Brain pericyte (primary cell): ENCODE results near the gene COL23A1.
"Not testable (repeated sequence)": the region's sequence is repeated elsewhere in the genome, so short reads cannot be mapped to it uniquely, and the experiment has no call there.

Source experiments
- DNase-seq: peaks from one replicate; pipeline ENCODE4 v3.0.0-alpha.2; 2012; ENCODE audit warnings: low read depth, low spot score

Gene COL23A1

DNA sequence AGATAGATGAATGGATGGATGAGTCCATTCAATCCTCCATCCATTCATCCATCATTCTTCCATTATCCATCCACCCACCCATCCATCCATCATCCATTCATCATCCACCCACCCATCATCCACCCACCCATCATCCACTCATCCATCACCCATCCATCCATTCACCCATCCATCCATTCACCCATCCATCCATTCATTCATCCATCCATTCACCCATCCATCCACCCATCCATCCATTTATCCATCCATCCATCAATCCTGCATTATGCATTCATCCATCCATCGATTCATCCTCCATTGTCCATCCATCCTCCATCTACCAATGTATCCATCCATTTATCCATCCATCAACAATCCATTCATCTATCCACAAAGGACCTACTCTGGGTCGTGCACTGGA lies 344.8 kb downstream of the COL23A1 start:
- DNase-seq, result no peak

- no peak for DNase-seq
These were observed 345.6 kb downstream of the COL23A1 start for GRCh38 chr5:178244576-178244975.

- no peak for DNase-seq
These were observed 347.8 kb downstream of the COL23A1 start for GRCh38 chr5:178242416-178242815.

GRCh38 chr5:178241688-178242231 lies 348.4 kb downstream of the COL23A1 start:
- no peak for DNase-seq

DNA sequence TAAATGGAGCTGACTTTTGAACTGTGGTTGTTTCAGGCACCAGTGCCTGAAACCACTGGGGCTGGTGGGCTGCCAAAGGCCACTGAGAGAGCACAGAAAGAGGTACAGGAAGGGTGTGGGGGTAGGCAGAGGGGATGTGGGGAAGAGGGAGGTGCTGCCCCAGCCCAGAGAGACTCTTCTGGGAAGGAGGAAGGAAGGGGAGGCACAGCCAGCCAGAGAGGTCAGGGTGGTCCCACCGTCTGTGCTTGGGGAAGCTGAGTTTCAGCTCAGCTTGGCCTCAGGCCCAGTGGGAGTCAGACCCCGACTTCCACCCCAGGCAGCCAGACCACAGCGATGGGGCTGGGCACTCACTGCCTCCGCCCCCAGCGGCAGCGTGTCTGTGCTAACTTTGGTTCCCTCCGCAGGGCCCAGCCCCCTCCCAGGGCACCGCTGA lies 348.9 kb downstream of the COL23A1 start:
- no peak for DNase-seq

- no peak for DNase-seq
These were observed 349.4 kb downstream of the COL23A1 start for GRCh38 chr5:178240766-178241165.

GRCh38 chr5:178240341-178240741 lies 349.9 kb downstream of the COL23A1 start:
- DNase-seq, result no peak

DNA sequence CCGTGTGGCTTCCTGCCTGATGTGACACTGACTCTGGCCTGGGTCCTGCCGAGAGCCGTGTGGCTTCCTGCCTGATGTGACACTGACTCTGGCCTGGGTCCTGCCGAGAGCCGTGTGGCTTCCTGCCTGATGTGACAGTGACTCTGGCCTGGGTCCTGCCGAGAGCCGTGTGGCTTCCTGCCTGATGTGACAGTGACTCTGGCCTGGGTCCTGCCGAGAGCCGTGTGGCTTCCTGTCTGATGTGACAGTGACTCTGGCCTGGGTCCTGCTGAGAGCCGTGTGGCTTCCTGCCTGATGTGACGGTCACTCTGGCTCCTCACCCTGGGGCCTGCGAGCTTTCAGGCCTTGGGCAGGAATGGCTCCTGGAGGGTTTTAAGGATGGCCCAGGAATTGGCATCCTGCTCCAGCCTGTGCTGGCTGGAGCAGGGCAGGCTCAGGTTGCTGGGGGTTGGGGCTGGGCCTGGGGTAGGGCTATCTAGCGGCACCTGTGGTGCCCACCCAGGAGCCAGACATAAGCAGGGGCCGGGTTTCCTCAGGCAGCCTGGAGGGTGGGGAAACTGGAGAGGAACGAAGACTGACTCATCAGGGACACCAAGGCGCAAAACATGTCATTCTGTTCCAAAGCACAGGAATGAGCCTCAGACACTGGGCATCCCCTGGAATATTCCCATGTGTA lies 350.4 kb downstream of the COL23A1 start:
- not testable (repeated sequence) for DNase-seq

GRCh38 chr5:178238711-178239592 lies 351.2 kb downstream of the COL23A1 start:
- DNase-seq, result no peak

GRCh38 chr5:178238313-178238635 lies 351.9 kb downstream of the COL23A1 start:
- no peak for DNase-seq

DNA sequence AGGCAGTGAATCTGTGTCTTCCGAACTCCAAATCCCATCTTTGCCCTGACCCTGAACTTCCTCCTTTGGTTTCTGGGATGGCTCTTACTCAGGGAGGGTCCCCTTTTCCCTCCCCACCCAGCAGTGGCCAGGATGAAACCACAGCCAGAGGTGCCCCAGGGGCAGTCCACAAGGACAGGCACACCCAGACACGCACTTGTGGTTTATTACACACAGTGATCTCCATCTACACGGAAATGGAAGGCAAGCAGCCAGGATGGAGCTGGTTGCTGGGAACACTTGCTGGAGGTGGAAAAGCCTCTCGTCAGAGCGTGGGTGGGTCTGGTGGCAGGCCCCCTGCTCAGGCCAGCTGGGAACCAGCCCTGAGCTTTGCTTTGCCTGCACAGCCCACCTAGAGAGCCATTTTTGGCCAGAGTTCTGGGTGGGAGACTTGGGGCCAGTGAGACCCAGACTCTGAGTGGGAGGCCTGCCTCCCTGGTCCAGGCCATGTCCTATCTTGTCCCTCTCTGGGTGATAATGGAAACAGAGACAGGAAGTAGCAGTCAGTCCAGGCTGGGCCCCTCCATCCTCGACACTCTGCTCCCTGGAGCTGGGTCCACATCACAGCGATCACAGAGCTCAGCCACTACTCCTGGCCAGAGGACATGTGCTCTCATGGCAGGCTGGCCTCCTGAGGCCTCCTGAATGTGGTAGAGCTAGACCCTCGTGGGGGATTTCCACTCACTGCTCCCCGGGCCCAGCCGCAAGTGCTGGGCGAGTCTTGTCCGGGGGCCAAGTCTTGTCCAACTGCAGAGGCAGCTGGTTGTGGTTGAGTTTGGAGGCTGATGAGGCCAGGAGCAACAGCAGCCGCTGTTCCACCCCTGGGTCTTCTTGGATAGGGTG lies 352.5 kb downstream of the COL23A1 start:
- no peak for DNase-seq

- DNase-seq, result no peak
These were observed 353.5 kb downstream of the COL23A1 start for GRCh38 chr5:178236679-178237078.

DNA sequence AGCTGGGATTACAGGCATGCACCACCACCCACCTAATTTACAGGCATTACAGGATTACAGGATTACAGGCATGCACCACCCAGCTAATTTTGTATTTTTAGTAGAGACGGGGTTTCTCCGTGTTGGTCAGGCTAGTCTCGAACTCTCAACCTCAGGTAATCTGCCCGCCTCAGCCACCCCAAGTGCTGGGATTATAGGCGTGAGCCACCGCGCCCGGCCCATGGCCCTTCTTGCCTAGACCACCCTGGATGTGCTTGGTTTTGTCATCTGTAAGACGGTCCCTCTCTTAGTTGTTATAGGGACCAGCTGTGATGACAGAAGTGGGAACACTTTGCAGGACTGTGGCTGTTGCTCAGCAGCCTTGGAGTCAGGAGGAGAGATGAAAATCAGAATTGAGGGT lies 354.1 kb downstream of the COL23A1 start:
- DNase-seq, result no peak

- DNase-seq, result no peak
These were observed 354.6 kb downstream of the COL23A1 start for GRCh38 chr5:178235588-178235974.

- DNase-seq, result no peak
These were observed 355.2 kb downstream of the COL23A1 start for GRCh38 chr5:178234750-178235587.

GRCh38 chr5:178234121-178234749 lies 356.0 kb downstream of the COL23A1 start:
- no peak for DNase-seq

DNA sequence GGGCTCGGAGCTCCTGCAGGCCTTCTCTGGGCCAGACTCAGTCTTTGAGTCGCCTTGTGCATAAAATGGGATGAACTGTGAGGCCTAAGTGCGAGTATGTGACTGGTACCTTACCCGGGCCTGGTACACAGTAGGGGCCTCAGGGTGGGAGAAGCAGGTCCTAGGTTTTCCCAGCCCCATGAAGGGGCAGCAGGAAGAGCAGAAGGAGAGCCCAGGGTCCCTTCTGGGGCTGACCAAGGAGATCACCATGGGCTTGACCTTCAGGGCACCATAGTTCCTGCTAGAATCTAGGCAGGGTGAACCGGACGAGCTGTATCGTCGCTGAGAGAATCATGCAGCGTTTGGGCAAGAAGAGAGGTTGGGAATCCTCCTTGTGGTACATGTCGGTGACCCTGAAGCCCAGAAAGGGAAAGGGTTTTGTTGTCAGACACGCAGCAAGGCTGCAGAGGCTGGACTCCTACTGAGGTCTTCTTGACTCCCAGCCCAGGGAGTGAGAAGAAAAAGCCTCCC lies 357.2 kb downstream of the COL23A1 start:
- no peak for DNase-seq

DNA sequence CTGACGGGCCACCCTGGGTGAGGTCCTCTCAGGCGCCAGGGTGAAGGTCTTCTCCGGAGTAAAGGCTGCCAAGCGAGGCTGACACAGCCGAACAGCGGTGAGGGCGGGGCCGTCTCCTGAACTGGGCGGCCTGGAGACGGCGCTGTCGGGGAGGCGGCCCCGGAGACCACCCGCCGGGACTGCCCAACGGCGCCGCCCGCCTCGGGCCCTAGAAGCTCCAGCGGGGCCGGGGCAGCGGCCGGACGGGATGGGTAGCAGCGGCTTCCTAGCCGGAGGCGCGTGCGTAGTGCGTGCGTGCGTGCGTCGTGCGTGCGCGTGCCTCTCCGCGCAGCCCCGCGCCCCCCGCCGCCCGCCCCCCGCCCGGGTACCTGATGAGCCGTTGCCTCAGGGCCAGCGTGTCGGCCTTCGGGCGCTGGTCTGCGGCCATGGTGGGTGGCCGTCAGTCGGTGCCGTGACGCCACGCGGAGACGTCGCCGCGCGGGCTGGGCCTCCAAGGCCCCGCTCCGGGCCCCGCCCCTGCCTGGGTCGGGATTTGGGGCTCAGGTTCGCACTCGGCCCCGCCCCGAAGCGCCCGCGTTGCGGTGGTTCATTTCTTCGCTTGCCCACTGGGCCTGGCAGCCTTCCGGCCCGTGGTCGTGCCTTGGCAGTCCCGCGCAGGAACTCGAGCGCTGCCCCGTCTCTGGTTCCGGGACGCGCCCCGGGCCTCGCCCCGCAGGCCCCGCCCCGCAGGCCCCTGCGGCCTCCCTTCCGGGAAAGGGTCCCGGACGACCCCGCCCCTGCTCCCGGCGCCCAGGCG lies 357.9 kb downstream of the COL23A1 start, which contains the start of gene PHYKPL:
PHYKPL (minus strand) TSS at position 679 of the 796 bp plus-strand sequence; CDS start at position 427, 252 bp downstream.
- no peak for DNase-seq

- DNase-seq, result no peak
These were observed 358.6 kb downstream of the COL23A1 start for GRCh38 chr5:178231539-178232123.
